ENCODE data around the gene CPNE8.
A peak's percentile ranks its signal among the peaks of the same experiment; 100 is the strongest.

Gene CPNE8

GRCh38 chr12:38782359-38782758 is 123.0 kb downstream of the CPNE8 start:
- no peak for TF ChIP-seq CTCF (IDR thresholded peaks at IDR 0.05; ENCODE audit: extremely low read depth, insufficient read depth, missing control alignments)
- DNase-seq (ENCODE audit: low spot score), result no peak
- in situ Hi-C loops (cut with MboI; ENCODE audit: low pct_unique_long_range_greater_than_20kb, low sequenced_read_pairs, unreplicated experiment), result no loop called here

GRCh38 chr12:38776647-38777046 is 128.7 kb downstream of the CPNE8 start:
- no peak for TF ChIP-seq CTCF (IDR thresholded peaks at IDR 0.05; ENCODE audit: extremely low read depth, insufficient read depth, missing control alignments)
- DNase-seq (ENCODE audit: low spot score), result no peak
- in situ Hi-C loops (cut with MboI; ENCODE audit: low pct_unique_long_range_greater_than_20kb, low sequenced_read_pairs, unreplicated experiment), result loop anchor here (10.0 kb wide), 1 partner anchor 128 kb away; the partner anchor contains the start of gene CPNE8

GRCh38 chr12:38775457-38775856 is 129.9 kb downstream of the CPNE8 start:
- DNase-seq (ENCODE audit: low spot score), result peak; percentile 40
- in situ Hi-C loops (cut with MboI; ENCODE audit: low pct_unique_long_range_greater_than_20kb, low sequenced_read_pairs, unreplicated experiment), result loop anchor here (10.0 kb wide), 1 partner anchor 129 kb away; the partner anchor contains the start of gene CPNE8
- no peak for TF ChIP-seq CTCF (IDR thresholded peaks at IDR 0.05; ENCODE audit: extremely low read depth, insufficient read depth, missing control alignments)

- TF ChIP-seq CTCF (IDR thresholded peaks at IDR 0.05; ENCODE audit: extremely low read depth, insufficient read depth, missing control alignments), result no peak
- in situ Hi-C loops (cut with MboI; ENCODE audit: low pct_unique_long_range_greater_than_20kb, low sequenced_read_pairs, unreplicated experiment), result loop anchor here (10.0 kb wide), 1 partner anchor 132 kb away; the partner anchor contains the start of gene CPNE8
- no peak for DNase-seq (ENCODE audit: low spot score)
These were observed 133.0 kb downstream of the CPNE8 start for GRCh38 chr12:38772437-38772836.

- peak; percentile 27 for DNase-seq (ENCODE audit: low spot score)
- in situ Hi-C loops (cut with MboI; ENCODE audit: low pct_unique_long_range_greater_than_20kb, low sequenced_read_pairs, unreplicated experiment), result loop anchor here (10.0 kb wide), 1 partner anchor 133 kb away; the partner anchor contains the start of gene CPNE8
- TF ChIP-seq CTCF (IDR thresholded peaks at IDR 0.05; ENCODE audit: extremely low read depth, insufficient read depth, missing control alignments), result no peak
These were observed 133.5 kb downstream of the CPNE8 start for GRCh38 chr12:38771871-38772270.

- in situ Hi-C loops (cut with MboI; ENCODE audit: low pct_unique_long_range_greater_than_20kb, low sequenced_read_pairs, unreplicated experiment), result no loop called here
- no peak for TF ChIP-seq CTCF (IDR thresholded peaks at IDR 0.05; ENCODE audit: extremely low read depth, insufficient read depth, missing control alignments)
- no peak for DNase-seq (ENCODE audit: low spot score)
These were observed 143.6 kb downstream of the CPNE8 start for GRCh38 chr12:38761636-38762342.

Measured in GM13977 (cell line).